GM18499 (cell line): Measurements from ENCODE around the gene TUBB.
A peak's percentile ranks its signal among the peaks of the same experiment; 100 is the strongest.
"Not testable (repeated sequence)": the region's sequence is repeated elsewhere in the genome, so short reads cannot be mapped to it uniquely, and the experiment has no call there.

ENCODE experiments used
- ATAC-seq: cut with Tn5 transposase; IDR thresholded peaks from one replicate; pipeline ENCODE4 v1.9.1; 2021; ENCODE audit warnings: moderate number of reproducible peaks; ENCODE audit not compliant: insufficient read depth, unreplicated experiment

Gene TUBB

DNA sequence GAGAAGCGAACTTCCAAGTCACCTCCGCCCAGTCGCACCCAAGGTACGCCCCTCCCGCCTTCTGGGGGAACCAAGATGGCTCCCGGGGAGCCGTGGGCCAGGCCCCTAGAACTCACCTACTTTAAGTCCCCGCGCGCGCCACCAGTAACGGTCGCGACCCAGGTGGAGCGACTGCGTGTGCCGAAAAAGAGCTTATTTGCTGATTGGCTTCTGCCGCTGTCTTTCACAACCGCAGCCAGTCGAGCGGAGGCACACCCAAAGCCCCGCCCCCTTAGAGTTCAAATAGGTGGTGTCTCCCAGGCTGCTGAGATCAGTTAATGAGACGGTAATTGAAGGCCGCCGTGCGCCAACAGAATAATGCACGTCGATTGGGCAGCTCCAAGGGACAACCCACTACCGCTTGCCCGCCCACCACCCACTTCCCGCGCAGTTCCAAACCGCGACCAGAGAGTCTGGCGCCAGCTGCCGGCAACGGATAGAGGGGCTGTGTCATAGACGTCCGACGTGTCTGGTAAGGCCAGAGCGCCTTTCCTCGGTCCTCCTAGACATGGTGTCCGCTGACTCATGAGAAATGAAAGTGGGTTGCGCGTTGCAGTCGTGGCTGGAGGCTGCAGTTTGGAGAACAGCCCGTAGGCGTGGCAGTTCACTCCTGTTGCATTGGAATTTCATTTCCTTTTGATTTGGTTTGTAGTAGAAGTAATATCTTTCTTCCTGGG lies 2.9 kb upstream of the TUBB start, which contains the start of gene MDC1:
Gene MDC1 (minus strand): TSS at position 153 of the 716 bp plus-strand sequence. CDS start 2,106 bp downstream, outside the sequence.
- peak; percentile 58 for ATAC-seq

DNA sequence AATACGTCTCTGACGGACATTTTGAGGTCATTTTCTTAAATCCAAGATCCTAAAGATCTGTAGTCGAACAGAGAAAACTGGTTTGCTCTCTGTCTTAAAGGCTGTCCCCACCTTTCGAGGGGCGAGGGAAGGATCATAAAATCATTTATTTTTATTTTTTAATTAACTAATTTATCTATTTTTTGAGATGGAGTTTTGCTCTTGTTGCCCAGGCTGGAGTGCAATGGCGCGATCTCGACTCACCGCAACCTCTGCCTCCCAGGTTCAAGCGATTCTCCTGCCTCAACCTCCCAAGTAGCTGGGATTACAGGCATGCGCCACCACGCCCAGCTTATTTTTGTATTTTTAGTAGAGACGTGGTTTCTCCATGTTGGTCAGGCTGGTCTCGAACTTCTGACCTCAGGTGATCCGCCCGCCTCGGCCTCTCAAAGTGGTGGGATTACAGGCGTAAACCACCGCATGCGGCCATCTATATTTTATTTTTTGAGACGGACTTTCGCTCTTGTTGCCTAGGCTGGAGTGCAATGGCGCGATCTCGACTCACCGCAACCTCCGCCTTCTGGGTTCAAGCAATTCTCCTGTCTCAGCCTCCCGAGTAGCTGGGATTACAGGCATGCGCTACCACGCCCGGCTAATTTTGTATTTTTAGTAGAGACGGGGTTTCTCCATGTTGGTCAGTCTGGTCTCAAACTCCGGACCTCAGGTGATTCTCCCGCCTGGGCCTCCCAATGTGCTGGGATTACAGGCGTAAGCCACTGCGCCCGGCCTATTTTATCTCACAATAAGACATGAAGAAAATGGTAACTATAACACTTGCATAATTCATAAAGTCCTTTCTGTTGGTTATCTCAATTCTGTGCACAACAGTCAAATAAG lies 2.1 kb upstream of the TUBB start:
- ATAC-seq = not testable (repeated sequence)

DNA sequence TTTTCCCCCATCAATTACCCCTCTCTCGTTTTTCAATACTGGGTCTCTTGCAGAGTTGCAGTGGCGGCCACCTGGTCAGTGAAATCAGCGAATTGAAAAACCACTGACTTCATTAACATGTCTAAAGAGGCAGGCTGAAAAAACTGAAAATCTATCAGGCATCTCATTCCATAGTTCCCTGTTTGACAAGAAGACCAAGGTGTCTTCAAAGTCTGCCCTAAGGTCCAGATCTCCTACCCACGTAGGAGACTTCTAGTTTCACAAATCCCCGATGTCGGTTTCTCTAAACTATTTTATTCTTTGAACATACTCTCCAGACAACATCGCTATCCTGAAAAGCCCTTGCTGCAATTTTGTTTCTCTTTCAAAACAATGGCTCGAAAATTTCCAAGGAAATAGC lies 796 bp upstream of the TUBB start:
- no peak for ATAC-seq

DNA sequence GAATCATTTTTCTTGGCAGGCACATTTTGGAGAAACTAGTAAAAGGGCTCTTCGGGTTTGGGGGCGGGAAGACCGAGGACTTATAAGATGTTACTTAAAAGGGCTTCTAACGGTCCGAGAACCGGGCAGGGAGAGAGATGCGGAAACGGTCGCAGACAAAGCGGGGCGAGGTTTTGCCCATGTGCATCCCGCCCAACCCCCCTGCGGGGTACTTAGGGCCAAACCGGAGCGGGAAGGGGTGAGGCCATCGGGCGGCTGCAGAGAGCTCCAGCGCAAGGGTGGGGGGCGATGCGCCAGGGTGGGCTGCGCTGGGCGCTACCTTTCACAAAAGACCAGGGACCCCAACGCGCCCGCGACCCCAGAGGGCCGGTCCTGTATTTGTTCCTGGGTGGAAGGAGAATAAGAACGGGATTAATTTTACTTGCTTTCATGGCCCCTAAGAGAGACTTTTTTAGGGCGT lies 616 bp downstream of the TUBB start:
- ATAC-seq = no peak

DNA sequence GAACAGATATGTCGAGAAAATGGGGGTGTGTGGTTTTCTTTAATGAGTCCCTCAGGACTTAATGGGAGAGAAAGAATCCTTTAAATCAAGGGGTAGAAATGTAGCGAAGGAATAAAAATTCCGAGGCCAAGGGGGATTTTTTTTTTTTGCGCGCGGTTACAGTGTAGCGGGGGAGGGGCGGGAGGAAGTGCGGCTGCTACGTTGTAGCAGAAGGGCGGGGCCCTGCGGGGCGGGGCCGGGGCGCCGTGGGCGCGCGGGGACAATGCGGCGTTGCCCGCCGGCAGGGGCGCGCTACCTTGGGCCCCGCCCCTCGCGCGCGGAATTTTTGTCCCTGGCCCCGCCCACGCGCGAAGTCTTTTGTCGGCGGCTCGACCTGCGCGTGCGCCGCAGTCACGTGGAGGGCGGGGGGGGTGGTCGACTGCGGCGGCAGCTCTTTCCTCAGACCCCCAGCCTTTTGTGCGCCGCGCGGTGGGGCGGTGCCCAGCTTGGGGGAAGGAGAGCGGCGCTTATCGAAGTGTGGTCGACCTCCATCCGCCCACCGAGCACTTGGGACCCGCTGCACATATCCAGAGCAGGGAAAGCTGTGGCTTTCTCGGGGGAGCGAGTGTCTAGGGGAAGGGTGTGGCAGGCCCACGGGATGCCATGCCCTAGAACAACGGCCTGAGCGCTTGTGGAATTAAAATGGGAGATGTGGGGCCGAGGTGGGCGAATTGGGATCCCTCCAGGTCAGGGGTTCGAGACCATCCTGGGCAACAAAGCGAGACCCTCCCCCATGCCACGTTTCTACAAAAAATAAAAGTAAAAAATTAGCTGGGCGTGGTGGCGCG lies 1.3 kb downstream of the TUBB start:
- ATAC-seq = no peak

DNA sequence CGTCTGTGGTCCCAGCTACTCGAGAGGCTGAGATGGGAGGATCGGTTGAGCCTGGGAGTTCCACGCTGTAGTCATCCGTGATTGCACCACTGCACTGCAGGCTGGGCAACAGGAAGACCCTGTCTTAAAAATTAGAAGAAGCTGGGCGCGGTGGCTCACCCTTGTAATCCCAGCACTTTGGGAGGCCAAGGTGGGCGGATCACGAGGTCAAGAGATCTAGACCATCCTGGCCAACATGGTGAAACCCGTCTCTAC lies 1.8 kb downstream of the TUBB start:
- not testable (repeated sequence) for ATAC-seq

DNA sequence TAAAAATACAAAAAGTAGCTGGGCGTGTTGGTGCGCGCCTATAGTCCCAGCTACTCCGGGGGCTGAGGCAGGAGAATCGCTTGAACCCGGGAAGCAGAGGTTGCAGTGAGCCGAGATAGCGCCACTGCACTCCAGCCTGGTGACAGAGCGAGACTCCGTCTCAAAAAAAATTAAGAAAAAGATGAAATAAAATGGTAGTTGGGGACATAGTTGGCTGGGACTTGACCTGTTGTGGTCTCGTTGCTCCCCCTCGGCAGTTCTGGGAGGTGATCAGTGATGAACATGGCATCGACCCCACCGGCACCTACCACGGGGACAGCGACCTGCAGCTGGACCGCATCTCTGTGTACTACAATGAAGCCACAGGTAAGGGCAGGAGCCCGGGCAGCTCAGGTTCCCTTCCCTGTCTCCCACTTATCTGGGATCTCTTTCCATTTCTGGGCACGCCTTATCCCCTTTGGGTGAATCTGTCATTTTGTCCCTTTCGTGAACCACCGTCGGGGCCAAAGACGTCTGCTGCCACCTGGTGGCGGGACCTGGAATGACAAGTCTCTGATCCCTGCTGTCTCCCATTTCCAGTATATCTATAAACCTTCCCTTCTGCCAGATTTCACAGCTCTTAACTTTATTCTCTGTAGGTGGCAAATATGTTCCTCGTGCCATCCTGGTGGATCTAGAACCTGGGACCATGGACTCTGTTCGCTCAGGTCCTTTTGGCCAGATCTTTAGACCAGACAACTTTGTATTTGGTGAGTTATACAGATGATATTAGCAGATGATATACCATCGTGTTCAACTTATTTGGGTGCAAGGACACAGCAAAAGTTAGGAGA lies 2.3 kb downstream of the TUBB start:
- ATAC-seq = no peak

DNA sequence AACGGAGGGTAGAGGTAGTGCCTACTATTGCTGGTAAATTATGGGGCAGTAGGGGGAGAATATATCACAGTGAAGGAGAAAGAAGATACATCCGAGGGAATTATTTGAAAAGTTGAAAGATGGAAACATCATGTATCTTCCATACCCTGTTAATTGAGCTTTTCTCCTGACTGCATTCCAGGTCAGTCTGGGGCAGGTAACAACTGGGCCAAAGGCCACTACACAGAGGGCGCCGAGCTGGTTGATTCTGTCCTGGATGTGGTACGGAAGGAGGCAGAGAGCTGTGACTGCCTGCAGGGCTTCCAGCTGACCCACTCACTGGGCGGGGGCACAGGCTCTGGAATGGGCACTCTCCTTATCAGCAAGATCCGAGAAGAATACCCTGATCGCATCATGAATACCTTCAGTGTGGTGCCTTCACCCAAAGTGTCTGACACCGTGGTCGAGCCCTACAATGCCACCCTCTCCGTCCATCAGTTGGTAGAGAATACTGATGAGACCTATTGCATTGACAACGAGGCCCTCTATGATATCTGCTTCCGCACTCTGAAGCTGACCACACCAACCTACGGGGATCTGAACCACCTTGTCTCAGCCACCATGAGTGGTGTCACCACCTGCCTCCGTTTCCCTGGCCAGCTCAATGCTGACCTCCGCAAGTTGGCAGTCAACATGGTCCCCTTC lies 3.1 kb downstream of the TUBB start:
- not testable (repeated sequence) for ATAC-seq

DNA sequence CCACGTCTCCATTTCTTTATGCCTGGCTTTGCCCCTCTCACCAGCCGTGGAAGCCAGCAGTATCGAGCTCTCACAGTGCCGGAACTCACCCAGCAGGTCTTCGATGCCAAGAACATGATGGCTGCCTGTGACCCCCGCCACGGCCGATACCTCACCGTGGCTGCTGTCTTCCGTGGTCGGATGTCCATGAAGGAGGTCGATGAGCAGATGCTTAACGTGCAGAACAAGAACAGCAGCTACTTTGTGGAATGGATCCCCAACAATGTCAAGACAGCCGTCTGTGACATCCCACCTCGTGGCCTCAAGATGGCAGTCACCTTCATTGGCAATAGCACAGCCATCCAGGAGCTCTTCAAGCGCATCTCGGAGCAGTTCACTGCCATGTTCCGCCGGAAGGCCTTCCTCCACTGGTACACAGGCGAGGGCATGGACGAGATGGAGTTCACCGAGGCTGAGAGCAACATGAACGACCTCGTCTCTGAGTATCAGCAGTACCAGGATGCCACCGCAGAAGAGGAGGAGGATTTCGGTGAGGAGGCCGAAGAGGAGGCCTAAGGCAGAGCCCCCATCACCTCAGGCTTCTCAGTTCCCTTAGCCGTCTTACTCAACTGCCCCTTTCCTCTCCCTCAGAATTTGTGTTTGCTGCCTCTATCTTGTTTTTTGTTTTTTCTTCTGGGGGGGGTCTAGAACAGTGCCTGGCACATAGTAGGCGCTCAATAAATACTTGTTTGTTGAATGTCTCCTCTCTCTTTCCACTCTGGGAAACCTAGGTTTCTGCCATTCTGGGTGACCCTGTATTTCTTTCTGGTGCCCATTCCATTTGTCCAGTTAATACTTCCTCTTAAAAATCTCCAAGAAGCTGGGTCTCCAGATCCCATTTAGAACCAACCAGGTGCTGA lies 3.9 kb downstream of the TUBB start:
- not testable (repeated sequence) for ATAC-seq

DNA sequence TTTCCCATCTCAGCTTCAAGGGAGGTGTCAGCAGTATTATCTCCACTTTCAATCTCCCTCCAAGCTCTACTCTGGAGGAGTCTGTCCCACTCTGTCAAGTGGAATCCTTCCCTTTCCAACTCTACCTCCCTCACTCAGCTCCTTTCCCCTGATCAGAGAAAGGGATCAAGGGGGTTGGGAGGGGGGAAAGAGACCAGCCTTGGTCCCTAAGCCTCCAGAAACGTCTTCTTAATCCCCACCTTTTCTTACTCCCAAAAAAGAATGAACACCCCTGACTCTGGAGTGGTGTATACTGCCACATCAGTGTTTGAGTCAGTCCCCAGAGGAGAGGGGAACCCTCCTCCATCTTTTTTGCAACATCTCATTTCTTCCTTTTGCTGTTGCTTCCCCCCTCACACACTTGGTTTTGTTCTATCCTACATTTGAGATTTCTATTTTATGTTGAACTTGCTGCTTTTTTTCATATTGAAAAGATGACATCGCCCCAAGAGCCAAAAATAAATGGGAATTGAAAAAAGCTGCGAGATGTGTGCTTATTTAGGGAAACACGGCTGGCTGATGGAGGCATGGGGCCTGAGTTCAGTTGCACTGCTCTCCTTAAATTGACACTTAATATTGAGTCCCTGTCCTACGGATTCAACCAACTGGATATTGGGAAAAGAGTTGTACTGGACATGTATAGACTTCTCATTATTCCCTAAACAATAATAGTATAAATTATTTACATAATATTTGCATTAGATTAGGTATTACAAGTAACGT lies 4.9 kb downstream of the TUBB start:
- ATAC-seq = no peak

DNA sequence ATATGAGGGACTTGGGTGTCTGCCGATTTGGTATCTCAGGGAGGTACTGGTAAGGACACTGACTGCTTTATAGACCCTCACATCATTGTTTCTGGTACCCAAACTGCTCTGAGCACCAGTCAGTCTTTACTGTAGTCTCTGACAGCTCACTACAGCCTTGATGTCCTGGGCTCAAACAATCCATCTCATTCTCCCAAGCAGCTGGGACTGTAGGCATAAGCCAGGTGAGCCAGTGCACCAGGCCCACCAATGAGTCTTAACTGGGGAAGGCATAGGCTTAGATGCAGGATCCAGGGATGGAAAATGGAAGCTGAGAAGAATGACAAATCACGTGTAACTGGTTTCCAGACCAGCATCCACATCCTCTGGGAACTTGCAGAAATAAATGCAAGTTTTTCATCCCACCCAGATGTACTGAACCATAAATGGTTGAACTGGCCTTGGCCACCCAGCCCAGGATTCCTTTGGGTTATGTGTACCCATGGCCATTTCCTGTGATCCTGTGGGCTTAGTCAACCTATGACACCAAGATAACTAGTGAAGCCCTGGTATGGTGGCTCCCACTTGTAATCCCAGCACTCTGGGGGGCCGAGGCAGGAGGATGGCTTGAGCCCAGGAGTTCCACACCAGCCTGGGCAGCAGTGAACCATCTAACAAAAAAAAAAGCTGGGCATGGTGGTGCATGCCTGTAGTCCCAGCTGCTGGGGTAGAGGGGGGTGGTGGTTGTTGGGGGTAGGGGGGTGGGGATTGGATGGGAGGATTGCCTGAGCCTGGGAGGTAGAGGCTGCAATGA lies 5.8 kb downstream of the TUBB start:
- no peak for ATAC-seq

DNA sequence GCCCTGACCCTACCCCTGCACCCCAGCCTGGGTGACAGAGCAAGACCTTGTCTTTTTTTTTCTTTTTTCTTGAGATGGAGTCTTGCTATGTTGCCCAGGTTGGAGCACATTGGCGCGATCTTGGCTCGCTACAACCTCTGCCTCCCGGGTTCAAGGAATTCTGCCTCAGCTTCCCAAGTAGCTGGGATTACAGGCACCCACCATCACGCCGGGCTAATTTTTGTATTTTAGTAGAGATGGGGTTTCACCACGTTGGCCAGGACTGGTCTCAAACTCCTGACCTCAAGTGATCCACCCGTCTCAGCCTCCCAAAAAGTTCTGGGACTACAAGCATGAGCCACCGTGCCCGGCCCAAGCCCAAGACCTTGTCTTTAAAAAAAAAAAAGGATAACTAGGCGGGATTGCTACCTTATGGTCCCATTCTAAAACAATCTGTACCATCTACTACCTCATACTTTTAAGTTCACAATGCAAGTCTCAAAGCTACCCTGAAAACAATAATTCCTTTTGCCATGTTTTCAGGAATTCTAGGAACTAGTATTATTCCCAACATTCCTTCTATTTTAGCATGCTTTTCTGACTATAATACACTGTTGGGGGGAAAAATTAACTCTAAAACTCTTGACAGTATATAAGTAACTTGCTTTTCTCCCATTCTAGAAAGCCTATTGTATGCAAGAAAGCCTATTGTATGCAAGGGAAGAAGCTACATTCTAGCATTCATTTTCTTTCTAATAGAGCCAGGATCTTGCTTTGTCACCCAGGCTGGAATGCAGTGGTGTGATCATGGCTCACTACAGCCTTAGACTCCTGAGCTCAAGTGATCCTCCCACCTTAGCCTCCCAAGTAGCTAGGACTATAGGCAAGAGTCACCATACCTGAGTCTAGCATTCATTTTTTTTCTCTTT lies 6.6 kb downstream of the TUBB start:
- no peak for ATAC-seq

DNA sequence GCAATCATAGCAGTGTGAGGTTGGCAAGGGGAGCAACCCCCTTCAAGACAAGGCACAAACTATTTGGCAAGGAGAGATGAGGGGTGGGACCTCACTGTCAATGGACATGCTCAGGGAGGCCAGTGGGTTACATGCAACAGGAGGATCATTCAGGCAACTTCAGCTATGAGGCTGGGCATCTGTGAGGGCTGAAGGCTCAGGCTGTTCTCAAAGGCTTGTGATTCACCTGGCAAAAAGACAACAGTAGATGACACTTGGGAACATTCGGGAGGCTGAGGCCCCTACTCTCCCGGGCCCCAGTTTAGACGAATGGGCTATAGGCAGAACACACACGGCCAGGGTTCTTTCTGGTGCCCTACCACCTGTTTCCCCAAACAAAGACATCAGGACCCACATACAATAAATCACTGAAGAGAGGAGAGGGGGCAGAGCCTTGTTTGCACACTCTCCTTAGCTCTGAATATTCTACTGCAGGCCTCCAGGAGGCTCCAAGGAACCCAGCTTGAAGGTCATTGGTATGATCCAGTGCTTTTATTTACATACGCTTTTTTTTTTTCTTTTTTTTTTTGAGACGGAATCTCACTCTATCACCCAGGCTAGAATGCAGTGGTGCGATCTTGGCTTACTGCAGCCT lies 7.9 kb downstream of the TUBB start:
- ATAC-seq = no peak

DNA sequence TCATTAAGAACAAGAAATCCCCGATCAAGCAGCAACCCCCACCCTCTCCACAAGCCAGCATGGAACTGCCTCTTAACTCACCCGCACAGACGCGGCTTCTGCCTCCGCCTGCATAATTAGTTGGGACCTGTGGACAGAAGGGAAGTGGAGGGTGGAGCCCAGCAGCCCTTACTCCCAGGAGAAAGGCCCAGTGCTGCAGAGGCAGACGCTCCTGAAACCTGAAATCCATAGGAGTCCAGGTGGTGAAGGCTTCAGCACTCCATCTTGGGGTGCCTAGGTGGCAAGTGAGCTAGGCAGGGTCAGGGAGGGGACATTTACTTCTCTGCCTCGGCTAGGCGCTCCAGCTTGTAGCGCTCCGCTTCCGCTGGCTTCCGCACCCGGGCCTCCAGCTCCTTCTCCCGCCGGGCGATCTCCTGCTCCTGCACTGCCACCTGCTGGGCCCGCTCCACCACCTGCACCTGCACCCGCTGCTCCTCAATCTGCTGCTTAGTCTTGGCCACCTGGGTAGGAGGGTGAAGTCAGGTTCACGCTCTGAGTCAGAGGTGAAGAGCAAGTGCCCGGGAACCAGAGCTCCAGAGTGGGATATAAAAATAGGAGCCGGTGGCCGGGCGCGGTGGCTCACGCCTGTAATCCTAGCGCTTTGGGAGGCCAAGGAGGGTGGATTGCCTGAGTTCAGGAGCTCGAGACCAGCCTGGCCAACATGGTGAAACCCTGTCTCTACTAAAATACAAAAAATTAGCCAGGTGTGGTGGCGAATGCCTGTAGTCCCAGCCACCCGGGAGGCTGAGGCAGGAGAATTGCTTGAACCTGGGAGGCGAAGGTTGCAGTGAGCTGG lies 10.7 kb downstream of the TUBB start:
- ATAC-seq = no peak
